ENCODE data around the gene SYNE2. TPM values are rescaled to one million over a fixed set of nuclear protein-coding genes. Genes with fewer than 3 reads are reported as not detected.

The SYNE2 gene
- total RNA-seq, 1 experiment from 2014 or later: 94.2 TPM

DNA sequence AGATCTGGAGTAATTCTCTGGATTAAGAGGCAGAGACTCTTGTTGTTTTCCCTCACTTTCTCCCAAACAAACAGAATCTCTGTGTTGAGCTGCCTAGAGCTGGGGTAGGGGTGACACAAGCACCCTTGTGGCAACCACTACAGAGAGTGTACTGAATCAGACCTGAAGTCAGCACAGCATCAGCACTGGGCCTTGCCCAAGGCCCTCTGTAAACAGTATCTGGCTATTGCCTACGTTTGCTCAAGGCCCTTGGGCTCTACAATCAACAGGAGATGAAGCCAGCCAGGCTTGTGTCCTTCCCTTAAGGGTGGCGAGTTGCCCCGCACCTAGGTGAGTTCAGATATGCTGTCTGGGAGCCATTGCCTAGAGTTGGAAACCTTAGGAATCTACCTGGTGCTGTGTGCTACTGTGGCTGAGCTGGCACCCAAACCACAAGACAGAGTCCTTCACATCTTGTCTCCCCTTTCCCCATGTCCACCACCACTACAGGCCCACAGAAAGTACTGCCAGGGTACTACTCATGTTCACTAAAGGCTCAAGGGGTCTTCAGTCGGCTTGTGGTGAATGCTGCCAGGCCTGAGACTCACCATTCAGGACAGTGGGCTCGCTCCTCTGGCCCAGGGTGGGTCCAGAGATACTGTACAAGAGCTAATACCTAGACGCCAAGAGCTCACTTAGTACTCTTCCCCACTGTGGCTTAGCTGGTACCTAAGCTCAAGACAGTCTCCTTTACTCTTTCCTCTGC lies 206.8 kb downstream of the SYNE2 start:
- no peak overlapping the region for H2AFZ ChIP-seq
- peaks cover 24% of the 10 kb centered on the region for H3K4me1 ChIP-seq (replicated peaks; ENCODE audit: insufficient read depth)
- no peaks in the 10 kb centered on the region for H3K36me3 ChIP-seq (ENCODE audit: low read depth)
- ChIA-PET CTCF (no interaction called here), POLR2A (ENCODE audit: unreplicated experiment) (interaction anchor here (0.7 kb wide), 1 partner anchor 265 kb away, joined by 3 read pairs; no protein-coding TSS in a partner anchor)
- H3K9me2 ChIP-seq (ENCODE audit: insufficient read depth): no peaks in the 10 kb centered on the region
- DNase-seq: no peak
- BruUV-seq (replicated peaks): no TSS peak
- no peaks in the 10 kb centered on the region for H3K27me3 ChIP-seq (ENCODE audit: insufficient read depth, low read depth)
- H3F3A ChIP-seq (ENCODE audit: insufficient read depth, low read depth): no peaks in the 10 kb centered on the region
- H3K27ac ChIP-seq: no peak overlapping the region
- H4K20me1 ChIP-seq (ENCODE audit: insufficient read depth): no peaks in the 10 kb centered on the region
- no peaks in the 10 kb centered on the region for H3K9me3 ChIP-seq (ENCODE audit: insufficient read depth, low read depth)
- H3K79me2 ChIP-seq (ENCODE audit: low read depth): no peaks in the 10 kb centered on the region
- intact Hi-C loops (cut with micrococcal nuclease; ENCODE audit: unreplicated experiment): no loop called here
- H3K4me2 ChIP-seq: no peak overlapping the region
- no peak overlapping the region for H3K4me3 ChIP-seq
- TF ChIP-seq EZH2 (IDR thresholded peaks at IDR 0.05; ENCODE audit: low read depth): no peak
- TF ChIP-seq, protein P1, sequence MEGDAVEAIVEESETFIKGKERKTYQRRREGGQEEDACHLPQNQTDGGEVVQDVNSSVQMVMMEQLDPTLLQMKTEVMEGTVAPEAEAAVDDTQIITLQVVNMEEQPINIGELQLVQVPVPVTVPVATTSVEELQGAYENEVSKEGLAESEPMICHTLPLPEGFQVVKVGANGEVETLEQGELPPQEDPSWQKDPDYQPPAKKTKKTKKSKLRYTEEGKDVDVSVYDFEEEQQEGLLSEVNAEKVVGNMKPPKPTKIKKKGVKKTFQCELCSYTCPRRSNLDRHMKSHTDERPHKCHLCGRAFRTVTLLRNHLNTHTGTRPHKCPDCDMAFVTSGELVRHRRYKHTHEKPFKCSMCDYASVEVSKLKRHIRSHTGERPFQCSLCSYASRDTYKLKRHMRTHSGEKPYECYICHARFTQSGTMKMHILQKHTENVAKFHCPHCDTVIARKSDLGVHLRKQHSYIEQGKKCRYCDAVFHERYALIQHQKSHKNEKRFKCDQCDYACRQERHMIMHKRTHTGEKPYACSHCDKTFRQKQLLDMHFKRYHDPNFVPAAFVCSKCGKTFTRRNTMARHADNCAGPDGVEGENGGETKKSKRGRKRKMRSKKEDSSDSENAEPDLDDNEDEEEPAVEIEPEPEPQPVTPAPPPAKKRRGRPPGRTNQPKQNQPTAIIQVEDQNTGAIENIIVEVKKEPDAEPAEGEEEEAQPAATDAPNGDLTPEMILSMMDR (conservative IDR thresholded peaks at IDR 0.05): no peak

- no peak overlapping the region for H3K27ac ChIP-seq
- no peaks in the 10 kb centered on the region for H4K20me1 ChIP-seq (ENCODE audit: insufficient read depth)
- ChIA-PET POLR2A (ENCODE audit: unreplicated experiment) (interaction anchor here (0.7 kb wide), 1 partner anchor 44 kb away, joined by 3 read pairs; no protein-coding TSS in a partner anchor), CTCF (no interaction called here)
- no peak overlapping the region for H3K4me2 ChIP-seq
- no TSS peak for BruUV-seq (replicated peaks)
- H3F3A ChIP-seq (ENCODE audit: insufficient read depth, low read depth): no peaks in the 10 kb centered on the region
- peaks cover 24% of the 10 kb centered on the region for H3K4me1 ChIP-seq (replicated peaks; ENCODE audit: insufficient read depth)
- H3K9me2 ChIP-seq (ENCODE audit: insufficient read depth): no peaks in the 10 kb centered on the region
- no peaks in the 10 kb centered on the region for H3K79me2 ChIP-seq (ENCODE audit: low read depth)
- H3K9me3 ChIP-seq (ENCODE audit: insufficient read depth, low read depth): no peaks in the 10 kb centered on the region
- intact Hi-C loops (cut with micrococcal nuclease; ENCODE audit: unreplicated experiment): no loop called here
- no peak for TF ChIP-seq EZH2 (IDR thresholded peaks at IDR 0.05; ENCODE audit: low read depth)
- TF ChIP-seq, protein P1 (conservative IDR thresholded peaks at IDR 0.05): no peak
- H3K4me3 ChIP-seq: no peak overlapping the region
- peak; percentile 12 to 60 for DNase-seq
- H3K27me3 ChIP-seq (ENCODE audit: insufficient read depth, low read depth): no peaks in the 10 kb centered on the region
- no peak overlapping the region for H2AFZ ChIP-seq
- no peaks in the 10 kb centered on the region for H3K36me3 ChIP-seq (ENCODE audit: low read depth)
Measured at GRCh38 chr14:64060199-64060545, 207.4 kb downstream of the SYNE2 start.

DNA sequence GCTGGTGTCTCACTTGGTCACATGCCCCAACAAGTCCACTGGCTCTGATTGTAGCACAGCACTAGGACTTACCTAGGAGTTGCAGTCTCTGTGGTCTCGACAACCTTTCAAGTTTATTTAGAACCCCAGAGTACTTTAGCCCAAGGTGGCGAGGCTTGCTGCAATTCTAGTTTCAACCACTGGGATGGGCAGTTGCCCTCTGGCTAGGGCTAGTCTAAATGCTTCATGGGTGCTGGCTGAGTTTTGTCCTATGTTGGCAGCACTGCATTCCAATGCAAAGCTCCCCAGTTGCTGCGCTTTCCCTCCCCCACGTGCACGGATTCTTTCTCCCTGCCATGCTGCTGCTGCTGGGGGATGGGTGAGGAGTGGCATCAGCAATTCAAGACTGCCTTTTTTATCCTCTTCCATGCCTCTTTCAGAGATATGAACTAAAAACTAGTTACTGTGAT lies 207.9 kb downstream of the SYNE2 start:
- Histone ChIP-seq H3K27me3 (ENCODE audit: insufficient read depth, low read depth) (no peaks in the 10 kb centered on the region), H3K36me3 (ENCODE audit: low read depth) (no peaks in the 10 kb centered on the region), H3K4me3 (no peak overlapping the region), H3K79me2 (ENCODE audit: low read depth) (no peaks in the 10 kb centered on the region), H2AFZ (no peak overlapping the region), H3K9me2 (ENCODE audit: insufficient read depth) (no peaks in the 10 kb centered on the region), H3K9me3 (ENCODE audit: insufficient read depth, low read depth) (no peaks in the 10 kb centered on the region), H4K20me1 (ENCODE audit: insufficient read depth) (no peaks in the 10 kb centered on the region), H3K4me1 (replicated peaks; ENCODE audit: insufficient read depth) (peaks cover 24% of the 10 kb centered on the region), H3F3A (ENCODE audit: insufficient read depth, low read depth) (no peaks in the 10 kb centered on the region), H3K27ac (no peak overlapping the region), H3K4me2 (no peak overlapping the region)
- no TSS peak for BruUV-seq (replicated peaks)
- POLR2A ChIA-PET (ENCODE audit: unreplicated experiment): interaction anchor here (0.7 kb wide), 1 partner anchor 45 kb away, joined by 3 read pairs; no protein-coding TSS in a partner anchor
- intact Hi-C loops (cut with micrococcal nuclease; ENCODE audit: unreplicated experiment): no loop called here
- CTCF ChIA-PET: no interaction called here
- TF ChIP-seq, protein P1 (conservative IDR thresholded peaks at IDR 0.05): peak; percentile 47; the same call in 1 of the 2 replicates
- TF ChIP-seq EZH2 (IDR thresholded peaks at IDR 0.05; ENCODE audit: low read depth): no peak
- peak in 1 of 2 experiments; percentile 11 for DNase-seq

Measured in PC-9 (cell line).